ENCODE data around the gene RNF213.

Gene RNF213

GRCh38 chr17:80439499-80439898, 178.8 kb downstream of the RNF213 start:
- DNase-seq: no peak

- no peak for DNase-seq
Measured at GRCh38 chr17:80441133-80441578, 180.5 kb downstream of the RNF213 start.

GRCh38 chr17:80441598-80442322, 181.1 kb downstream of the RNF213 start:
- no peak for DNase-seq

GRCh38 chr17:80442323-80442659, 181.6 kb downstream of the RNF213 start:
- no peak for DNase-seq

GRCh38 chr17:80442764-80443163, 182.1 kb downstream of the RNF213 start:
- no peak for DNase-seq

GRCh38 chr17:80443498-80443897, 182.8 kb downstream of the RNF213 start:
- no peak for DNase-seq

- DNase-seq: peak; percentile 17 to 86
Measured at GRCh38 chr17:80443916-80444643, 183.4 kb downstream of the RNF213 start.

GRCh38 chr17:80444644-80444979, 184.0 kb downstream of the RNF213 start:
- no peak for DNase-seq

GRCh38 chr17:80445007-80445725, 184.5 kb downstream of the RNF213 start:
- DNase-seq: no peak

- peak in 1 of 2 experiments; percentile 24 for DNase-seq
Measured at GRCh38 chr17:80445726-80446110, 185.1 kb downstream of the RNF213 start.

GRCh38 chr17:80446645-80447405, 186.2 kb downstream of the RNF213 start:
- no peak for DNase-seq

- no peak for DNase-seq
Measured at GRCh38 chr17:80447790-80448189, 187.1 kb downstream of the RNF213 start.

Data from cerebellar nuclear complex (tissue), 1 donor.